GM21717 (cell line): ENCODE results near the gene HOXB6.

ENCODE experiments used
- ATAC-seq: cut with Tn5 transposase; IDR thresholded peaks from one replicate; pipeline ENCODE4 v1.9.1; 2021; ENCODE audit warnings: mild to moderate bottlenecking, moderate library complexity; ENCODE audit not compliant: unreplicated experiment

Gene HOXB6

GRCh38 chr17:48611213-48611612 is 6.4 kb upstream of the HOXB6 start:
- no peak for ATAC-seq

- no peak for ATAC-seq
These were observed 5.8 kb upstream of the HOXB6 start, which contains the start of gene HOXB7 for GRCh38 chr17:48610282-48611211. TSS of gene HOXB7 (minus strand) at chr17:48611017. CDS start at chr17:48610918, 99 bp downstream.

GRCh38 chr17:48609759-48610281 is 5.0 kb upstream of the HOXB6 start:
- ATAC-seq, result no peak

GRCh38 chr17:48609033-48609432 is 4.2 kb upstream of the HOXB6 start:
- no peak for ATAC-seq

- no peak for ATAC-seq
These were observed 3.7 kb upstream of the HOXB6 start for GRCh38 chr17:48608494-48608834.

- ATAC-seq, result no peak
These were observed 2.3 kb upstream of the HOXB6 start for GRCh38 chr17:48606892-48607614.

GRCh38 chr17:48605991-48606891 is 1.5 kb upstream of the HOXB6 start:
- ATAC-seq, result no peak

- no peak for ATAC-seq
These were observed 678 bp upstream of the HOXB6 start for GRCh38 chr17:48605409-48605919.

GRCh38 chr17:48603959-48604769 is 622 bp downstream of the HOXB6 start:
- ATAC-seq, result no peak

GRCh38 chr17:48601539-48602425 is 3.0 kb downstream of the HOXB6 start:
- ATAC-seq, result no peak

GRCh38 chr17:48601207-48601538 is 3.6 kb downstream of the HOXB6 start:
- no peak for ATAC-seq

GRCh38 chr17:48600244-48601098 is 4.3 kb downstream of the HOXB6 start:
- ATAC-seq, result no peak

GRCh38 chr17:48599354-48599753 is 5.4 kb downstream of the HOXB6 start:
- no peak for ATAC-seq

- no peak for ATAC-seq
These were observed 6.0 kb downstream of the HOXB6 start for GRCh38 chr17:48598736-48599135.

GRCh38 chr17:48597778-48598631 is 6.8 kb downstream of the HOXB6 start:
- no peak for ATAC-seq

GRCh38 chr17:48597528-48597777 is 7.3 kb downstream of the HOXB6 start:
- no peak for ATAC-seq
